ENCODE results near the gene EFCAB13.

The EFCAB13 gene

GRCh38 chr17:47288531-47289116 lies 35.1 kb upstream of the EFCAB13 start:
- Histone ChIP-seq H2AFZ (ENCODE audit: low read length) (no peak overlapping the region), H3K4me2 (ENCODE audit: low read depth, low read length) (no peak overlapping the region)
- no peak for DNase-seq

DNA sequence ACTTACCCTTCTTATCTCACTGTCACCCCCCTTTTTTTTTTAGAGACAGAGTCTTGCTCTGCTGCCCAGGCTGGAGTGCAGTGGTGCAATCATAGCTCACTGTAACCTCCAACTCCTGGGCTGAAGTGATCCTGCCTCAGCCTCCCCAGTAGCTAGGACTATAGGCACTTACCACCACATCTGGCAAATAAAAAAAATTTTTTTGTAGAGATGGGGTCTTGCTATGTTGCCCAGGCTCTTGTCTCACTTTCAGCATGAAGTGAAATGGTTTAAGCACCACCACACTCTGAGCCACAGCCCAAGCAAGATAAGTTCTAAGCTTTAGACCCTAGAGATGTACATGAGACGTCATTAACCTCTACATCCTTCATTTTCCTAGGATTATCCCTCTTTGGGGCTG lies 34.5 kb upstream of the EFCAB13 start:
- Histone ChIP-seq H3F3A (ENCODE audit: insufficient read depth, low read length) (no peaks in the 10 kb centered on the region), H3K4me2 (ENCODE audit: low read depth, low read length) (no peak overlapping the region), H3K9ac (ENCODE audit: low read length) (no peak overlapping the region), H3K9me2 (replicated peaks; ENCODE audit: insufficient read depth, low read length) (no peaks in the 10 kb centered on the region), H3K27me3 (replicated peaks; ENCODE audit: insufficient read depth, low read length) (no peaks in the 10 kb centered on the region), H3K36me3 (replicated peaks; ENCODE audit: insufficient read depth, low read length) (no peaks in the 10 kb centered on the region), H3K4me1 (ENCODE audit: low read length) (peaks cover 5% of the 10 kb centered on the region; the same call in 1 of the 2 replicates), H2AFZ (ENCODE audit: low read length) (no peak overlapping the region), H3K4me3 (ENCODE audit: low read length) (no peak overlapping the region), H4K20me1 (ENCODE audit: insufficient read depth, low read length) (no peaks in the 10 kb centered on the region), H3K27ac (ENCODE audit: low read length) (no peak overlapping the region), H3K9me3 (replicated peaks; ENCODE audit: insufficient read depth, low read length) (no peaks in the 10 kb centered on the region), H3K79me2 (ENCODE audit: low read length) (no peaks in the 10 kb centered on the region)
- TF ChIP-seq, protein P1, sequence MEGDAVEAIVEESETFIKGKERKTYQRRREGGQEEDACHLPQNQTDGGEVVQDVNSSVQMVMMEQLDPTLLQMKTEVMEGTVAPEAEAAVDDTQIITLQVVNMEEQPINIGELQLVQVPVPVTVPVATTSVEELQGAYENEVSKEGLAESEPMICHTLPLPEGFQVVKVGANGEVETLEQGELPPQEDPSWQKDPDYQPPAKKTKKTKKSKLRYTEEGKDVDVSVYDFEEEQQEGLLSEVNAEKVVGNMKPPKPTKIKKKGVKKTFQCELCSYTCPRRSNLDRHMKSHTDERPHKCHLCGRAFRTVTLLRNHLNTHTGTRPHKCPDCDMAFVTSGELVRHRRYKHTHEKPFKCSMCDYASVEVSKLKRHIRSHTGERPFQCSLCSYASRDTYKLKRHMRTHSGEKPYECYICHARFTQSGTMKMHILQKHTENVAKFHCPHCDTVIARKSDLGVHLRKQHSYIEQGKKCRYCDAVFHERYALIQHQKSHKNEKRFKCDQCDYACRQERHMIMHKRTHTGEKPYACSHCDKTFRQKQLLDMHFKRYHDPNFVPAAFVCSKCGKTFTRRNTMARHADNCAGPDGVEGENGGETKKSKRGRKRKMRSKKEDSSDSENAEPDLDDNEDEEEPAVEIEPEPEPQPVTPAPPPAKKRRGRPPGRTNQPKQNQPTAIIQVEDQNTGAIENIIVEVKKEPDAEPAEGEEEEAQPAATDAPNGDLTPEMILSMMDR (IDR thresholded peaks at IDR 0.05; ENCODE audit: low read length) = no peak
- TF ChIP-seq EZH2phosphoT487 (IDR thresholded peaks at IDR 0.05; ENCODE audit: low read length) (no peak), EZH2 (optimal IDR thresholded peaks at IDR 0.05; ENCODE audit: low read depth, low read length) (no peak)
- no peak for DNase-seq

More at GRCh38 chr17:47288531-47289116, 35.1 kb upstream of the EFCAB13 start:
- Histone ChIP-seq H3K9ac (ENCODE audit: low read length) (no peak overlapping the region), H3K27ac (ENCODE audit: low read length) (no peak overlapping the region), H3F3A (ENCODE audit: insufficient read depth, low read length) (no peaks in the 10 kb centered on the region), H3K79me2 (ENCODE audit: low read length) (no peaks in the 10 kb centered on the region), H3K9me3 (replicated peaks; ENCODE audit: insufficient read depth, low read length) (no peaks in the 10 kb centered on the region), H3K36me3 (replicated peaks; ENCODE audit: insufficient read depth, low read length) (no peaks in the 10 kb centered on the region), H3K4me1 (ENCODE audit: low read length) (peaks cover 5% of the 10 kb centered on the region; the same call in 1 of the 2 replicates), H3K27me3 (replicated peaks; ENCODE audit: insufficient read depth, low read length) (no peaks in the 10 kb centered on the region), H3K4me3 (ENCODE audit: low read length) (no peak overlapping the region), H3K9me2 (replicated peaks; ENCODE audit: insufficient read depth, low read length) (no peaks in the 10 kb centered on the region), H4K20me1 (ENCODE audit: insufficient read depth, low read length) (no peaks in the 10 kb centered on the region)
- TF ChIP-seq EZH2phosphoT487 (IDR thresholded peaks at IDR 0.05; ENCODE audit: low read length) = no peak
- TF ChIP-seq EZH2 (optimal IDR thresholded peaks at IDR 0.05; ENCODE audit: low read depth, low read length) = no peak
- TF ChIP-seq, protein P1 (IDR thresholded peaks at IDR 0.05; ENCODE audit: low read length) = no peak

- Histone ChIP-seq H3K36me3 (replicated peaks; ENCODE audit: insufficient read depth, low read length) (no peaks in the 10 kb centered on the region), H3K9me3 (replicated peaks; ENCODE audit: insufficient read depth, low read length) (no peaks in the 10 kb centered on the region), H3K4me2 (ENCODE audit: low read depth, low read length) (no peak overlapping the region), H3F3A (ENCODE audit: insufficient read depth, low read length) (no peaks in the 10 kb centered on the region), H3K9ac (ENCODE audit: low read length) (no peak overlapping the region), H2AFZ (ENCODE audit: low read length) (no peak overlapping the region), H3K4me1 (ENCODE audit: low read length) (peaks cover 5% of the 10 kb centered on the region; the same call in 1 of the 2 replicates), H3K79me2 (ENCODE audit: low read length) (no peaks in the 10 kb centered on the region), H3K27ac (ENCODE audit: low read length) (no peak overlapping the region), H3K9me2 (replicated peaks; ENCODE audit: insufficient read depth, low read length) (no peaks in the 10 kb centered on the region), H3K4me3 (ENCODE audit: low read length) (no peak overlapping the region), H3K27me3 (replicated peaks; ENCODE audit: insufficient read depth, low read length) (no peaks in the 10 kb centered on the region), H4K20me1 (ENCODE audit: insufficient read depth, low read length) (no peaks in the 10 kb centered on the region)
- no peak for TF ChIP-seq EZH2 (optimal IDR thresholded peaks at IDR 0.05; ENCODE audit: low read depth, low read length)
- TF ChIP-seq, protein P1 (IDR thresholded peaks at IDR 0.05; ENCODE audit: low read length) = no peak
- no peak for TF ChIP-seq EZH2phosphoT487 (IDR thresholded peaks at IDR 0.05; ENCODE audit: low read length)
- no peak for DNase-seq
These were observed 32.9 kb upstream of the EFCAB13 start for GRCh38 chr17:47290870-47291241.

All from MM.1S (cell line).